GM13976 (cell line): ENCODE results near the gene THSD4.

Experiments
- DNase-seq: peaks from one replicate; pipeline ENCODE4 v3.0.0; 2012; ENCODE audit warnings: low spot score
- in situ Hi-C: fragments of 300-500 bp; cut with MboI; formaldehyde crosslinking; loops from one replicate; pipeline ENCODE4 v1.12.0; 2022; ENCODE audit warnings: low sequenced_read_pairs, mixed read lengths, inconsistent platforms; ENCODE audit not compliant: unreplicated experiment
- TF ChIP-seq, protein P1 (sequence below): IDR thresholded peaks from 2 replicates; pipeline ENCODE4 v1.5.1; 2012; ENCODE audit warnings: borderline replicate concordance, mild to moderate bottlenecking; ENCODE audit not compliant: insufficient read depth; ENCODE audit errors: extremely low read depth, missing control alignments, control extremely low read depth

THSD4 gene

DNA sequence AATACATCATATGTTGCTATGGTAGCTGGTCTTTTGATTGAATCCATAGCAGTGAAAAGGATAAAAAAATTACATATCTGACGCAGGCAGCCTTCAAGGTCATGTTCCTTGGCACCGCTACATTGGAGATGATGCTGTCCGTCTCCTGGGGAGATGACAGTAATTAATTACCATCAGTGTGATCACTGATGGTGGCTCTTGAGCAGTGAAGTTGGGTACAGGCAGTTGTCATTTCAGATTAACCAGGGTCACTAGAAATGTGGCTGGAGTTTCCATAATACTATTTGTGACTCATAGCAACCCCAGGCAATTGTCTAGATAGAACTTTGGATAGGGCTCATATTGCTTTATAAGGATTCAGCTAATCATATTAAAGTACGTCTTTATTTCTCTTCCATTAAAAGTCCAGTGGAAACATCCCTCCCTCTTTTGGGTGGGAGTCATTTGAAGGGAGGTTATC lies 136.3 kb downstream of the THSD4 start:
- in situ Hi-C loops, result no loop called here
- DNase-seq, result no peak
- TF ChIP-seq, protein P1, sequence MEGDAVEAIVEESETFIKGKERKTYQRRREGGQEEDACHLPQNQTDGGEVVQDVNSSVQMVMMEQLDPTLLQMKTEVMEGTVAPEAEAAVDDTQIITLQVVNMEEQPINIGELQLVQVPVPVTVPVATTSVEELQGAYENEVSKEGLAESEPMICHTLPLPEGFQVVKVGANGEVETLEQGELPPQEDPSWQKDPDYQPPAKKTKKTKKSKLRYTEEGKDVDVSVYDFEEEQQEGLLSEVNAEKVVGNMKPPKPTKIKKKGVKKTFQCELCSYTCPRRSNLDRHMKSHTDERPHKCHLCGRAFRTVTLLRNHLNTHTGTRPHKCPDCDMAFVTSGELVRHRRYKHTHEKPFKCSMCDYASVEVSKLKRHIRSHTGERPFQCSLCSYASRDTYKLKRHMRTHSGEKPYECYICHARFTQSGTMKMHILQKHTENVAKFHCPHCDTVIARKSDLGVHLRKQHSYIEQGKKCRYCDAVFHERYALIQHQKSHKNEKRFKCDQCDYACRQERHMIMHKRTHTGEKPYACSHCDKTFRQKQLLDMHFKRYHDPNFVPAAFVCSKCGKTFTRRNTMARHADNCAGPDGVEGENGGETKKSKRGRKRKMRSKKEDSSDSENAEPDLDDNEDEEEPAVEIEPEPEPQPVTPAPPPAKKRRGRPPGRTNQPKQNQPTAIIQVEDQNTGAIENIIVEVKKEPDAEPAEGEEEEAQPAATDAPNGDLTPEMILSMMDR, result no peak

DNA sequence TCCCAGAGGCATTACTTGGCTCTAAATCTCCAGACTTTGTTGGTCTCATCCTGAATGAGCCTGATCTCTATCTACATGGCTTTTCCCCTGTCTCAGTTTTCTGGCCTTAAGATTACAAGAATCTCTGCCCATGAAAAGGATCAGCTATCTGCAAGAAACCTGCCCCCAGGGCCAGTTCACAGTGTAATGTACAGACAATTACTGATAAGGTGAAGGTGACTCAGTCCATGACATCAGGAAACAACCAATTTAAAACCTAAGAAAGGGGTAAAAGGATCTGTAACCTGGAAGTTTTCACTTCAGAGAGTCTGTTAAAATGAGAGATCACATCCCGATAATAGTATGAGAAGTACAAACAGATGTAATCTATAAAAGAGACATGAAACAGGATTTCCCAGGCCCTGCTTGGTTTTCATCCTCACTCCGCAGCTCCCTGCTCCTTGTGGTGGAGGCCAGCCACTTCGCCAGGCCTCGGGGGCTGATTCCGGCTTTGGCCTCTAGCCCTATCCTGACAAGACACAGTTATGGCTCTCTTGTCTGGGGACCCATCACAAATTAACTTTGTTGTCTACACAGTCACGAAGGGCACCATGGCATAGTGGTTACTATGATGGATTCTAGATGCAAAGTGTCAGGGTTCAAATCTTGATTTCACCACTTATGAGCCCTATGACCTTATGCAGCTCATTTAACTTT lies 136.9 kb downstream of the THSD4 start:
- in situ Hi-C loops, result no loop called here
- no peak for DNase-seq
- TF ChIP-seq, protein P1, result no peak

DNA sequence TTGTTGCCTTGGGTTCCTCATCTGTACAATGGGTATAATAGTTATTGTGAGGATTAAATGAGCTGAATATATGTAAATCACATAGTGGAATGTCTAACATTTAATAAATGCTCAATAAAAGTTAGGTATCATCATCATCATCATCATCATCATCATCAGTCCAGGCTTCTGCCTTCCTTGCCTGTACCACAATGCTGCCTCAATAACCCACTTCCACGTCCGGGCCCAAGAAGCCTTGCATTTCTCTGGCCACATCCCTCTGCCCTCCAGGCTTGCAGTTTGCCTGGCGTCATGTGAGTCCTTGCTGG lies 137.4 kb downstream of the THSD4 start:
- DNase-seq, result no peak
- TF ChIP-seq, protein P1, result no peak
- in situ Hi-C loops, result no loop called here

DNA sequence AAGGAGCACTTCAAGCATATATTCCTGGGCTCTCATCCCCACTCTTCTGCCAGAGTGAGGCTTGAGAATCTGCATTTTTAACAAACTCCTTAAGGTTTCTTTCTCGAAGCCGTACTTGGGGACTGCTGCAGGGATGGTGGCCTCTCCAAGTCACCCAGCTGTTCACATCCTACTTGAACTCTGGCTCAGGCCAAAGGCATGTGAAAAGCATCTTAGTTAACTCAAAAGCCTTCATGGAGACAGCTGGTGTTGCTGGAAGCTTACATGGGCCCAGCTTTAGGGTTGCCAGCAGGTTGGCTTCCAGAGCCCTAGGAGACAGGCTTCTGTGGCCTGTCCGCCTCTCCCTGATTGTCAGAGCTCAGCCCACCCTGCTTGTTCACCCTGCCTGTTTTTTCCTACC lies 139.2 kb downstream of the THSD4 start:
- no peak for DNase-seq
- in situ Hi-C loops, result no loop called here
- TF ChIP-seq, protein P1, result no peak

DNA sequence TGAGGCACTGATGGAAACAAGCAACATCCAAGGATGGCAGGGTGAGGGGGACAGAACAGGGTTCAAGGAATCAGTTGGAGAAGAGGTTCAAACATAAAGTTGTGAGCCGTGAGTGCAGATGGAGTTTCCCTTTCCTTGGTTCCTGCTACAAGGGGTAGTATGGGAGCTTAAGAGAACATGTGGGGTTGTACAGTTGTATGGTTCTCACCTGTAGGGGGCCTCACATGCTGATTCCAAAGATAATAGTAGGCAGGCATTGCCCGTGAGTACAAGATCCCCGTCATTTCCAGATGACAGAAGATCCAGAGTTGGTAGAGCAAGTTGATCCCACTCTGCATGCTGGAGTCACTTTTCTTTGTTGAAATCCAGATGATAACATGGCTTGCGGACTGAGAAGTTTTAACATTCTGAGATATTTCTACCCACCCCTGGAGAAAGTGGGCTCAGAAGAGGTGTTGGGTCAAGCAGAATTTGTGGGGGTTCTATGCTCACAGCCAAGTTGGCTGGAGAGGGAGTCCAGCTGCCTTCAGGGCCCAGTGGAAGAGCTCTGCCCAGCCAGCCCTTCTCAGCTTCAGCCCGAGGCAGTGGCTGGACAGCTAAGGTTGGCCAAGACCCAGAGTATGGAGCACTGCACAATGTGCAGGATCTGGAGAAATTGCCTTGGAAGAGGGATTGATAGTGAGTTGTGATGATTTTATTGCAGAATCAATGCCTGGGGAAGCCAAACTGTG lies 141.8 kb downstream of the THSD4 start:
- no peak for DNase-seq
- in situ Hi-C loops, result no loop called here
- TF ChIP-seq, protein P1, result no peak

DNA sequence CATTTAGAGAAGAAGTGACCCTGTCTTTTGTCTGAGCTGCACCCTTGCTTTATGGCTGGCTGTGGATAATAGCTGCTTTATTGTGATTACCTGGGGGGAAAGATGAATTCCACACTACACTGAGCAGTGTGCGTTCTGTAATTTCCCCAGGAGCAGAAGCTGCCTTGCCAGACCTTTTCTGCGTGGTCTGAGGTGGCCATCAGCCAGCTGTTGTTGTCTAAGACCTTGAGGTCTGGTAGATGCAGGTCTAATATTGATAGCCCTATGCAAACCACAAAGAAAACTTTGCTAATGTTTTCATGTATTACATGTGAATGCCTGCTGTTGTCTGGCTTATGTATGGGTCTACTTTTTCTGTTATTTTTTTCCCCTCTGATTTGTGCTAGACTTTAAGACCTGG lies 144.6 kb downstream of the THSD4 start:
- DNase-seq, result no peak
- TF ChIP-seq, protein P1, result no peak
- in situ Hi-C loops, result no loop called here
